Mesenchymal stem cell (in vitro differentiated cells and primary cell): ENCODE results near the gene ROBO2.

ENCODE experiments used
- DNase-seq: peaks from one replicate; pipeline ENCODE4 v3.0.0-alpha.2; 2013
- H2AFZ ChIP-seq: one replicate; pipeline ENCODE4 v1.6.1; 2013; ENCODE audit warnings: low read depth, mild to moderate bottlenecking, control low read depth, inconsistent platforms, low read length, moderate library complexity
- H2AK5ac ChIP-seq: 2 replicates; pipeline ENCODE4 v1.6.1; 2013; ENCODE audit warnings: low read length, moderate library complexity, mild to moderate bottlenecking, inconsistent platforms; ENCODE audit not compliant: severe bottlenecking
- H2BK120ac ChIP-seq: one replicate; pipeline ENCODE4 v1.6.1; 2013; ENCODE audit warnings: low read depth, mild to moderate bottlenecking, inconsistent platforms, low read length, moderate library complexity
- H2BK12ac ChIP-seq, 2 experiments: one replicate each; pipeline ENCODE4 v1.6.1; 2013; ENCODE audit warnings: inconsistent platforms in 2 of 2, low read length in 2 of 2, mild to moderate bottlenecking in 2 of 2, moderate library complexity in 2 of 2, control low read depth in 1 of 2
- H2BK15ac ChIP-seq: one replicate; pipeline ENCODE4 v1.6.1; 2013; ENCODE audit warnings: mild to moderate bottlenecking, low read depth, inconsistent platforms; ENCODE audit not compliant: poor library complexity, severe bottlenecking
- H2BK5ac ChIP-seq: 2 replicates; pipeline ENCODE4 v1.6.1; 2013; ENCODE audit warnings: low read depth, mild to moderate bottlenecking, low read length, control low read depth, inconsistent platforms; ENCODE audit not compliant: poor library complexity, severe bottlenecking
- H3K14ac ChIP-seq, 2 experiments: one replicate each; pipeline ENCODE4 v1.6.1; 2013; ENCODE audit warnings: inconsistent platforms in 2 of 2, low read length in 2 of 2, control low read depth in 1 of 2, mild to moderate bottlenecking in 1 of 2, moderate library complexity in 1 of 2
- H3K18ac ChIP-seq, 2 experiments: one replicate each; pipeline ENCODE4 v1.6.1; 2013; ENCODE audit warnings: inconsistent platforms in 2 of 2, low read length in 2 of 2, control low read depth in 1 of 2, low read depth in 1 of 2, mild to moderate bottlenecking in 1 of 2
- H3K23ac ChIP-seq, 2 experiments: one replicate each; pipeline ENCODE4 v1.6.1; 2013; ENCODE audit warnings: inconsistent platforms in 2 of 2, low read length in 2 of 2, mild to moderate bottlenecking in 2 of 2, moderate library complexity in 2 of 2, control low read depth in 1 of 2
- H3K27ac ChIP-seq: 2 replicates; pipeline ENCODE4 v1.5.1; 2013; ENCODE audit warnings: mild to moderate bottlenecking, moderate library complexity, low read length, control low read depth, inconsistent platforms; ENCODE audit not compliant: poor library complexity, severe bottlenecking
- H3K27me3 ChIP-seq, 2 experiments: 2 replicates each; pipeline versions ENCODE4 v1.6.1 to v1.7.0; 2013; ENCODE audit warnings: low read length in 2 of 2, mild to moderate bottlenecking in 2 of 2, moderate library complexity in 2 of 2, control low read depth in 1 of 2, inconsistent platforms in 1 of 2; ENCODE audit not compliant: control insufficient read depth in 1 of 2, insufficient read depth in 1 of 2
- H3K36me3 ChIP-seq, 2 experiments: 2 replicates each; pipeline versions ENCODE4 v1.6.1 to v1.7.0; 2013; ENCODE audit warnings: low read length in 2 of 2, control low read depth in 1 of 2, inconsistent platforms in 1 of 2, low read depth in 1 of 2, mild to moderate bottlenecking in 1 of 2; ENCODE audit not compliant: insufficient read depth in 2 of 2, control insufficient read depth in 1 of 2
- H3K4ac ChIP-seq, 2 experiments: one replicate each; pipeline ENCODE4 v1.6.1; 2013; ENCODE audit warnings: inconsistent platforms in 2 of 2, low read length in 2 of 2, mild to moderate bottlenecking in 2 of 2, moderate library complexity in 2 of 2, control low read depth in 1 of 2, low read depth in 1 of 2
- H3K4me1 ChIP-seq: 2 replicates; pipeline ENCODE4 v1.6.1; 2013; ENCODE audit warnings: low read depth, low read length, control low read depth; ENCODE audit not compliant: control insufficient read depth, insufficient read depth
- H3K4me2 ChIP-seq: 2 replicates; pipeline ENCODE4 v1.6.1; 2013; ENCODE audit warnings: low read length, mild to moderate bottlenecking, inconsistent platforms; ENCODE audit not compliant: poor library complexity, severe bottlenecking
- H3K4me3 ChIP-seq, 2 experiments: 2 replicates each; pipeline versions ENCODE4 v1.5.1 to v1.7.0; 2013; ENCODE audit warnings: low read length in 2 of 2, mild to moderate bottlenecking in 2 of 2, control low read depth in 1 of 2, low read depth in 1 of 2; ENCODE audit not compliant: insufficient read depth in 1 of 2
- H3K79me1 ChIP-seq: replicated peaks from 2 replicates; pipeline ENCODE4 v1.6.1; 2013; ENCODE audit warnings: mild to moderate bottlenecking, control low read depth, low read length, inconsistent platforms; ENCODE audit not compliant: poor library complexity, severe bottlenecking
- H3K9ac ChIP-seq: 2 replicates; pipeline ENCODE4 v1.7.0; 2013; ENCODE audit warnings: mild to moderate bottlenecking, low read length, moderate library complexity
- H3K9me3 ChIP-seq: 2 replicates; pipeline ENCODE4 v1.7.0; 2013; ENCODE audit warnings: mild to moderate bottlenecking, low read length; ENCODE audit not compliant: control insufficient read depth
- H4K8ac ChIP-seq: one replicate; pipeline ENCODE4 v1.6.1; 2013; ENCODE audit warnings: inconsistent platforms, mild to moderate bottlenecking, low read length, moderate library complexity
- H4K91ac ChIP-seq: one replicate; pipeline ENCODE4 v1.6.1; 2013; ENCODE audit warnings: mild to moderate bottlenecking, low read length, inconsistent platforms
- WGBS: methylation state at CpG from one replicate; pipeline ENCODE4 v1.1.7; 2013; ENCODE audit warnings: mixed read lengths; 5-methylcytosine and 5-hydroxymethylcytosine counted together

Gene ROBO2

GRCh38 chr3:77652624-77653023, 612.7 kb downstream of the ROBO2 start:
- Histone ChIP-seq H3K4ac (no peak overlapping the region), H3K9me3 (no peaks in the 10 kb centered on the region), H3K27ac (no peak overlapping the region), H3K4me1 (no peaks in the 10 kb centered on the region), H3K4me3 (no peak overlapping the region), H2BK15ac (no peak overlapping the region), H2AFZ (no peak overlapping the region), H3K23ac (no peak overlapping the region), H3K9ac (no peak overlapping the region), H3K79me1 (no peaks in the 10 kb centered on the region), H2BK12ac (no peak overlapping the region), H2AK5ac (no peak overlapping the region), H3K36me3 (no peaks in the 10 kb centered on the region), H2BK5ac (no peak overlapping the region), H3K27me3 (no peaks in the 10 kb centered on the region), H4K8ac (no peak overlapping the region), H4K91ac (no peak overlapping the region), H3K18ac (no peak overlapping the region), H2BK120ac (no peak overlapping the region), H3K14ac (no peak overlapping the region), H3K4me2 (no peak overlapping the region)
- no peak for DNase-seq

GRCh38 chr3:77655396-77655795, 615.5 kb downstream of the ROBO2 start:
- Histone ChIP-seq H2BK120ac (no peak overlapping the region), H3K4me3 (no peak overlapping the region), H3K27ac (no peak overlapping the region), H2BK12ac (no peak overlapping the region), H4K91ac (no peak overlapping the region), H2BK5ac (no peak overlapping the region), H2AFZ (no peak overlapping the region), H3K27me3 (no peaks in the 10 kb centered on the region), H3K4me1 (no peaks in the 10 kb centered on the region), H3K18ac (no peak overlapping the region), H3K23ac (no peak overlapping the region), H3K4me2 (no peak overlapping the region), H3K14ac (no peak overlapping the region), H2BK15ac (no peak overlapping the region), H3K79me1 (no peaks in the 10 kb centered on the region), H2AK5ac (no peak overlapping the region), H4K8ac (no peak overlapping the region), H3K4ac (no peak overlapping the region), H3K9me3 (peaks cover 10% of the 10 kb centered on the region), H3K36me3 (no peaks in the 10 kb centered on the region), H3K9ac (no peak overlapping the region)
- 83% methylated on average over 1 of the region's 1 CpG for WGBS
- DNase-seq = peak; percentile 1

GRCh38 chr3:77660718-77661117, 620.8 kb downstream of the ROBO2 start:
- WGBS = 100% methylated on average over 1 of the region's 3 CpGs
- H2BK12ac ChIP-seq = no peak overlapping the region
- H2AFZ ChIP-seq = no peak overlapping the region
- H2BK15ac ChIP-seq = no peak overlapping the region
- H3K18ac ChIP-seq = no peak overlapping the region
- H3K4me3 ChIP-seq = no peak overlapping the region
- H3K27me3 ChIP-seq = no peaks in the 10 kb centered on the region
- H3K4ac ChIP-seq = no peak overlapping the region
- H3K9me3 ChIP-seq = peaks cover 31% of the 10 kb centered on the region
- H3K4me1 ChIP-seq = no peaks in the 10 kb centered on the region
- no peak overlapping the region for H3K14ac ChIP-seq
- no peak overlapping the region for H3K4me2 ChIP-seq
- H4K91ac ChIP-seq = no peak overlapping the region
- H3K23ac ChIP-seq = no peak overlapping the region
- no peak for DNase-seq
- H3K79me1 ChIP-seq = no peaks in the 10 kb centered on the region
- no peak overlapping the region for H4K8ac ChIP-seq
- H3K36me3 ChIP-seq = no peaks in the 10 kb centered on the region
- H2BK120ac ChIP-seq = no peak overlapping the region
- no peak overlapping the region for H2AK5ac ChIP-seq
- H2BK5ac ChIP-seq = no peak overlapping the region
- H3K9ac ChIP-seq = no peak overlapping the region
- H3K27ac ChIP-seq = no peak overlapping the region

GRCh38 chr3:77667901-77668300, 628.0 kb downstream of the ROBO2 start:
- Histone ChIP-seq H3K79me1 (no peaks in the 10 kb centered on the region), H2BK12ac (no peak overlapping the region), H3K27me3 (no peaks in the 10 kb centered on the region), H2AFZ (no peak overlapping the region), H3K4ac (no peak overlapping the region), H3K4me1 (peaks cover 1% of the 10 kb centered on the region), H2BK15ac (no peak overlapping the region), H3K36me3 (no peaks in the 10 kb centered on the region), H3K4me3 (no peak overlapping the region), H3K27ac (no peak overlapping the region), H3K23ac (no peak overlapping the region), H3K18ac (no peak overlapping the region), H3K4me2 (no peak overlapping the region), H3K9ac (no peak overlapping the region), H4K91ac (no peak overlapping the region), H3K9me3 (peaks cover 20% of the 10 kb centered on the region), H4K8ac (no peak overlapping the region), H2AK5ac (no peak overlapping the region), H2BK5ac (no peak overlapping the region), H2BK120ac (no peak overlapping the region), H3K14ac (no peak overlapping the region)
- no peak for DNase-seq
- 0% methylated on average over 1 of the region's 1 CpG for WGBS
